HepG2 (cell line): ENCODE data around the gene DYSF. TPM values are rescaled to one million over a fixed set of nuclear protein-coding genes. Genes with fewer than 3 reads are reported as not detected.

Experiments used
- ATAC-seq: fragments of 200-7000 bp; cut with Tn5 transposase; 3 replicates; pipeline ENCODE4 v1.9.1; 2020; ENCODE audit warnings: mild to moderate bottlenecking, moderate library complexity
- BruUV-seq: library from RNA; stranded (reverse); fragments of 400-500 nt; replicated peaks from 2 replicates; lab custom pipeline; 2021; lab: Mats Ljungman, UMichigan
- CTCF ChIA-PET: fragments of 300-600 bp; formaldehyde crosslinking; extraction: SDS; loops from one replicate; lab custom pipeline; 2021; ENCODE audit warnings: low total read pairs, inconsistent platforms, low intra/inter-chr PET ratio; lab: Yijun Ruan, JAX
- POLR2A ChIA-PET: fragments of 350-600 bp; sonication (Branson Sonifier 250); formaldehyde crosslinking; loops from one replicate; lab custom pipeline; 2020; ENCODE audit warnings: antibody characterized with exemption, inconsistent platforms; lab: Yijun Ruan, JAX
- DNase-seq: peaks from one replicate; pipeline ENCODE4 v3.0.0-alpha.2; 2015; ENCODE audit warnings: low spot score
- FAIRE-seq: peaks from 3 replicates; lab custom pipeline; 2011; peaks lifted over from hg19 to GRCh38; lab: Jason Lieb, UNC
- H2AFZ ChIP-seq: one replicate; pipeline ENCODE4 v1.6.1; 2011; ENCODE audit warnings: low read length, inconsistent platforms
- H3K27ac ChIP-seq: fragments of 300-600 bp; 3 replicates; pipeline ENCODE4 v1.8.0; 2011; ENCODE audit warnings: mixed run types, mild to moderate bottlenecking, mixed read lengths, low read length, inconsistent platforms; ENCODE audit not compliant: insufficient read depth; ENCODE audit errors: extremely low read length
- H3K27me3 ChIP-seq, 2 experiments: fragments of 200-600 bp in 1 of 2; 2 replicates in 1 of 2; 3 replicates in 1 of 2; pipeline versions ENCODE4 v1.6.0 to v1.8.0; 2011; ENCODE audit warnings: low read length in 2 of 2, mild to moderate bottlenecking in 2 of 2, moderate library complexity in 2 of 2, inconsistent platforms in 1 of 2; ENCODE audit not compliant: insufficient read depth in 2 of 2, control insufficient read depth in 1 of 2
- H3K36me3 ChIP-seq, 2 experiments: fragments of 200-600 bp in 1 of 2; replicated peaks in 1 of 2; 2 replicates in 1 of 2; 3 replicates in 1 of 2; pipeline versions ENCODE4 v1.5.1 to v1.8.0; 2011; ENCODE audit warnings: low read length in 2 of 2, inconsistent platforms in 1 of 2; ENCODE audit not compliant: insufficient read depth in 2 of 2, control insufficient read depth in 1 of 2
- H3K4me1 ChIP-seq: 2 replicates; pipeline ENCODE4 v1.5.1; 2012; ENCODE audit warnings: low read length, inconsistent platforms; ENCODE audit not compliant: insufficient read depth
- H3K4me2 ChIP-seq: 2 replicates; pipeline ENCODE4 v1.6.0; 2011; ENCODE audit warnings: low read depth, low read length, inconsistent platforms
- H3K4me3 ChIP-seq, 3 experiments: fragments of 200-600 bp in 1 of 3; sonication (generic), shearing (Covaris generic) in 1 of 3; replicated peaks in 1 of 3; 2 replicates each; pipeline ENCODE4 v1.5.1; 2011 to 2016; ENCODE audit warnings: low read length in 3 of 3, inconsistent platforms in 2 of 3, low read depth in 2 of 3, mild to moderate bottlenecking in 2 of 3, control low read depth in 1 of 3, mixed read lengths in 1 of 3; ENCODE audit not compliant: insufficient read depth in 1 of 3
- H3K79me2 ChIP-seq: one replicate; pipeline ENCODE4 v1.6.1; 2011; ENCODE audit warnings: low read length, inconsistent platforms; ENCODE audit not compliant: insufficient read depth
- H3K9ac ChIP-seq: 2 replicates; pipeline ENCODE4 v1.6.0; 2011; ENCODE audit warnings: mild to moderate bottlenecking, low read depth, low read length, inconsistent platforms; ENCODE audit not compliant: insufficient read depth
- H3K9me3 ChIP-seq: 2 replicates; pipeline ENCODE4 v1.5.1; 2012; ENCODE audit warnings: mild to moderate bottlenecking, low read length
- H4K20me1 ChIP-seq: 2 replicates; pipeline ENCODE4 v1.6.0; 2011; ENCODE audit warnings: inconsistent platforms, mild to moderate bottlenecking, low read length, moderate library complexity; ENCODE audit not compliant: insufficient read depth
- MAFK ChIP-seq, 2 experiments: IDR thresholded peaks in 1 of 2; conservative IDR thresholded peaks in 1 of 2; 2 replicates each; pipeline ENCODE4 v1.6.1; 2011; ENCODE audit warnings: improper control_type of control experiment in 2 of 2, low read length in 2 of 2
- ZNF878 ChIP-seq: sonication (generic); formaldehyde crosslinking; IDR thresholded peaks from 2 replicates; pipeline ENCODE4 v1.8.1; 2023; ENCODE audit warnings: mild to moderate bottlenecking, missing genetic modification reagents, moderate library complexity
- ZSCAN30 ChIP-seq: sonication (generic); formaldehyde crosslinking; IDR thresholded peaks from 2 replicates; pipeline ENCODE4 v1.5.0; 2020; ENCODE audit warnings: mild to moderate bottlenecking, missing genetic modification reagents
- WGBS: methylation state at CpG from one replicate; pipeline ENCODE4 v1.1.6; 2017; ENCODE audit warnings: low lambda C conversion rate; 5-methylcytosine and 5-hydroxymethylcytosine counted together
- in situ Hi-C: cut with HindIII; loops from 2 replicates; pipeline ENCODE4 v1.10.0; 2017; ENCODE audit warnings: low pct_unique_long_range_greater_than_20kb; ENCODE audit not compliant: extremely low pct_ligation_motif_present
- intact Hi-C: fragments of 100-400 bp; cut with micrococcal nuclease; formaldehyde crosslinking; loops from one replicate; pipeline ENCODE4 v1.10.0; 2022; ENCODE audit not compliant: unreplicated experiment
- polyA plus RNA-seq, 8 experiments: library from polyadenylated mRNA; depleted of rRNA in 3 of 8; stranded (reverse) in 7 of 8; unstranded in 1 of 8; fragments of >200 nt; fragmentation: Illumina TruSeq in 4 of 8; extraction: Trizol in 4 of 8; gene quantifications; 2 replicates each; pipeline versions ENCODE4 v1.2.1 to v1.2.3, GENCODE V29; 2011 to 2016; ENCODE audit warnings: low read depth in 4 of 8, missing spikeins in 1 of 8, mixed read lengths in 1 of 8; ENCODE audit not compliant: insufficient read depth in 1 of 8
- total RNA-seq, 5 experiments: library from RNA; depleted of rRNA; stranded (reverse); fragments of >200 nt; fragmentation: Illumina TruSeq; extraction: Trizol; gene quantifications; 2 replicates each; pipeline ENCODE4 v1.2.3, GENCODE V29; 2016; ENCODE audit warnings: low read depth in 1 of 5
- TF ChIP-seq, protein P1 (sequence below): sonication (generic); formaldehyde crosslinking; IDR thresholded peaks from 2 replicates; pipeline ENCODE4 v1.8.0; 2023; ENCODE audit warnings: mild to moderate bottlenecking, missing genetic modification reagents
- TF ChIP-seq, protein P2 (sequence below): IDR thresholded peaks from 2 replicates; pipeline ENCODE4 v1.6.1; 2018; ENCODE audit warnings: missing genetic modification reagents

DYSF gene
- total and polyA plus RNA-seq, 2 of the 13 experiments (the other 11 are each of a cell fraction or from before 2014, with no cell fraction given), result 0.15 to 2.4 TPM

DNA sequence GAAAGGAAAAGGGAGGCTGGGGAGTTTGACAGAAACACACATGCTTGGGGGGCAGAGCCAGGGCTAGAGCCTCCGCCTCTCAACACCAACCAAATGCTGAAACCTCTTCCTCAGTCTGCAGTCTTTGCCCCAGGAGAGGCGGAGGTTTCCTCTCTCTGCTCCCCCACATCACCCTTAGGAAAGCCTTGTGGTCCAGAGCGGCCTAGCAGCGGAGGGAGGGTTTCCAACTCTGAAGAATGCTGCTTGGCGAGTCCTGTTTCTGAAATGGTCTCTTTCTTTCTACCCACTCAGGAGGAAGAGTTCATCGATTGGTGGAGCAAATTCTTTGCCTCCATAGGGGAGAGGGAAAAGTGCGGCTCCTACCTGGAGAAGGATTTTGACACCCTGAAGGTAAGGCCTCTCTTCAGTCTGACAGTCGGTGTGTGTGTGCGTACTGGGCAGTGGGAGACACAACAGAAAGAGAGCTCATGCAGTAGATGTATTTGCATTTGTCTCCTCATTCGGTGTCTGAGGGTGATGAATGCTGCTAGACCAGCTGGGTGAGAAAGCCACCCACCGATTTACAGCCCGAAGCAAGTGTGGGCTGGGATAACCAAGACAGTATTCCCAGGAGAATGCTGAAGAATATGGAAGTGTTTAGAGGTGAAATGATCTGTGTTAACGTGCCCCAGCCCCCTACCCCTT, 190.5 kb downstream of the DYSF start (continued):
- no peak for TF ChIP-seq ZSCAN30 (CRISPR knock-in tag)
- TF ChIP-seq, protein P1, sequence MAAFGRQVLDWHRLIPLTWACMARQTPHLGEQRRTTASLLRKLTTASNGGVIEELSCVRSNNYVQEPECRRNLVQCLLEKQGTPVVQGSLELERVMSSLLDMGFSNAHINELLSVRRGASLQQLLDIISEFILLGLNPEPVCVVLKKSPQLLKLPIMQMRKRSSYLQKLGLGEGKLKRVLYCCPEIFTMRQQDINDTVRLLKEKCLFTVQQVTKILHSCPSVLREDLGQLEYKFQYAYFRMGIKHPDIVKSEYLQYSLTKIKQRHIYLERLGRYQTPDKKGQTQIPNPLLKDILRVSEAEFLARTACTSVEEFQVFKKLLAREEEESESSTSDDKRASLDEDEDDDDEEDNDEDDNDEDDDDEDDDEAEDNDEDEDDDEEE (CRISPR knock-in tag), result no peak
- TF ChIP-seq, protein P2, sequence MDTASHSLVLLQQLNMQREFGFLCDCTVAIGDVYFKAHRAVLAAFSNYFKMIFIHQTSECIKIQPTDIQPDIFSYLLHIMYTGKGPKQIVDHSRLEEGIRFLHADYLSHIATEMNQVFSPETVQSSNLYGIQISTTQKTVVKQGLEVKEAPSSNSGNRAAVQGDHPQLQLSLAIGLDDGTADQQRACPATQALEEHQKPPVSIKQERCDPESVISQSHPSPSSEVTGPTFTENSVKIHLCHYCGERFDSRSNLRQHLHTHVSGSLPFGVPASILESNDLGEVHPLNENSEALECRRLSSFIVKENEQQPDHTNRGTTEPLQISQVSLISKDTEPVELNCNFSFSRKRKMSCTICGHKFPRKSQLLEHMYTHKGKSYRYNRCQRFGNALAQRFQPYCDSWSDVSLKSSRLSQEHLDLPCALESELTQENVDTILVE, result no peak

DNA sequence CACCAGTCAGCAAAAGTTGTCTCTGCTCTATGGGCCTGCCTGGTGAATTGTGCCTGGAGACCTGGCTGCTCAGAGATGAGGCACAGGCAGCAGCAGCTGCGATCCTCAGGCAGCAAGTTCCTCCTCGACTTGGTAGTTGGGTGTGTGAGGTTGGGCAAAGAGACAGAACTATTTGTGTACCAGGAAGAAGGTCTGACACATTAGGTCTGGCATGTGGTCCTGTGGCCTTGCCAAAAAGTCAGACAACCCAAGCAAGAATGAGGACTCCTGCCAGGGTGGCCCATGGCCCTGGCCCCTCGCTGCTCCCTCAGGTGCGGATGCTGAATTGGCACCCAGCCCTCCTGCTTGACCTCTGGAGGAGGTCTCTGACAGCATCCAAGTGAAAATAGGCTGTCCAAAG, 192.7 kb downstream of the DYSF start:
- whole genome bisulfite sequencing, result 66% methylated on average over 4 of the region's 4 CpGs
- H3K36me3 ChIP-seq, result no peaks in the 10 kb centered on the region
- no peak overlapping the region for H3K4me3 ChIP-seq
- FAIRE-seq (no peak), DNase-seq (no peak), ATAC-seq (no peak)
- in situ Hi-C loops, result no loop called here
- H4K20me1 ChIP-seq, result no peaks in the 10 kb centered on the region
- H3K9me3 ChIP-seq, result no peaks in the 10 kb centered on the region
- BruUV-seq, result no TSS peak
- H3K4me2 ChIP-seq, result no peak overlapping the region
- CTCF ChIA-PET, result no interaction called here
- no peak overlapping the region for H2AFZ ChIP-seq
- no peak for TF ChIP-seq ZNF878 (CRISPR knock-in tag)
- 0 out of 4 replicates have a peak, but pooled peaks of 1 of the 2 experiments have one; percentile 9 for TF ChIP-seq MAFK (conservative IDR thresholded peaks at IDR 0.05 in 1 of 2, IDR thresholded peaks at IDR 0.05 in 1 of 2; ENCODE audit: low read length in 2 of 2)
- TF ChIP-seq, all 625 proteins: peak for 1
- Histone ChIP-seq H3K9ac (no peak overlapping the region), H3K27ac (no peak overlapping the region), H3K27me3 (no peaks in the 10 kb centered on the region), H3K4me1 (no peaks in the 10 kb centered on the region), H3K79me2 (no peaks in the 10 kb centered on the region)
- POLR2A ChIA-PET, result no interaction called here
- intact Hi-C loops, result no loop called here
